HG03460 (cell line): ENCODE results near the gene SPDYA.
A peak's percentile ranks its signal among the peaks of the same experiment; 100 is the strongest.
"Not testable (repeated sequence)": the region's sequence is repeated elsewhere in the genome, so short reads cannot be mapped to it uniquely, and the experiment has no call there.

ENCODE experiments used
- ATAC-seq: cut with Tn5 transposase; IDR thresholded peaks from one replicate; pipeline ENCODE4 v1.9.1; 2021; ENCODE audit not compliant: unreplicated experiment

Gene SPDYA

DNA sequence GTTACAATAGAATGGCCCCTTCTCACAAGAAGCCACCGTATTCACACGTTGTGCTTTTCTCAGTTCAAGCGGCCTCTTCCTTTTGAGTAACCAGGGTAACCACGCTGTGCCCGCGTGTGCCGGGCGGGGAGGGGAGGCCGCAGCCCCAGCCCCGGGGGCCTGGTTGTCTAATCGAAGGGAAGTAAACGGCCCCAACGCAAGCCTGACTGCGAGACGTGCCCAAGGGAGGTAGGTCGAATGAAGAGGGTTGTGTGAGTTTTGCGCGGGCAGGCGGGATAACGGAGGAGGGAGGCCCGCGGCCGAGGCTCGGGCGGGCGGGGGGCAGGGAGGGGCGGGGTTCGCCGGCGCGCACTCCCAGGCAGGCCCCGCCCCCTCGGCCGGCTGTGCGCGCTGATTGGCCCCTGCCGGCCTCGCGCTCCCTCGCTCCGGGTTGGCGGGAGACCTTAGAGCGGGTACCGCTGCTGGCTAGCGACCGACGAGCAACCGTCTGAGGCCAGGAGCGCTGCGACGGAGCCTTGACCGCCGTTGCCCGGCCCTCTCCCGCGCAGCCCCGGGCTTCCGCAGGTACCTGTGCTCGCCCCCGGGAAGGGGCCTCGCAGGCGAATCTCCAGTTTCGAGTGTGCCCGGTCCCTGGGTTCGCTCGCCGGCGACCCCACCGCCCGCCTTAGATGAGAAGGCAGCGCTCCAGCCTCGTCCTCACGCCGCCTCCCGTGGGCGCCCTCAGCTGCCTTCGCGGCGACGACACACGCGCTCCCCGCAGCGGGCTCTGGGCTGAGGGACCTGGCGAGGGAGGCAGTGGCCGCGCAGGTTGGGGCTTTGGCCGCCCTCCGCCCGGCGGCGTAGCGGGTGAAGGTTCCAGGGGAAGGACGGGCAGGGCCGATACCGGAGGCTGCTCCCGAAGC lies at the start of gene SPDYA:
Gene SPDYA (plus strand): TSS at position 451 of the 902 bp plus-strand sequence. CDS start 5,181 bp downstream, outside the sequence.
- ATAC-seq = peak; percentile 90

GRCh38 chr2:28761420-28761819 lies 49.2 kb upstream of the SPDYA start:
- no peak for ATAC-seq

- no peak for ATAC-seq
Observed at GRCh38 chr2:28764909-28765711, 45.5 kb upstream of the SPDYA start.

DNA sequence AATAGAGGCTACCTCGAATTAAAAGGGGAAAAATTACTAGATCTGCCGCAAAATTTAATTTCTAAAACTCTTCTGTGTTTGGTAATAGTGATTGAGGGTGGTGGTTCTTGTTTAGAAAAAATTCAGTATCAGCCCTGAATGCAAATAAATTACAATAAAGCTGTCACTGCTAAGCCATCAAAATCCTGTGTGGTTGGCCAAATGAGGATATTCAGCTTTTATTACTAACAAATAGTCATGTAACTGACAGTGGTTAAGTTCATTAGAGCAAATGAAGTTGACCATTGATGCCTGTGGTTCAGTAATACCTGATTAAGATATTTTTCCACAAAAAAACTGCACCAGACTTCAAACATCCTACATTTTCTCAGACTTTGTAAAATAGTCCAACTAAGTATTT lies 44.6 kb upstream of the SPDYA start:
- no peak for ATAC-seq

DNA sequence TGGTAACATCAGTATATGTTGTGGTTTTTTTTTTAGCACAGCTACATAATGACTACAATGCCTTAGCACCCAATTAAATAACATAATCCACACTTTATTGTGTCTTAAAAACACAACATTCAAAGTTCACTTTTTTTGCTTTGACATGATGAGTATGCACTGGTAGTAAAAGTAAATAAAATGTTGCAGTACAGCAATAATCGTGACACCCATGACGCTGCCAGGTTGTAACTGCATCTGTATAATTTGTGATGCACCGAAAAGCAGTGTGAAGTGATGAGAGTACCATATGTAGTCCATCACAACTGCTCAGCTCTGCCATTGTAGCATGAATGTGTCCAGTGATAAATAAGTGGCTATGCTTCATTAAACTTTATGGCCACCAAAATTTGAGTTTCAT lies 43.3 kb upstream of the SPDYA start:
- ATAC-seq = no peak

DNA sequence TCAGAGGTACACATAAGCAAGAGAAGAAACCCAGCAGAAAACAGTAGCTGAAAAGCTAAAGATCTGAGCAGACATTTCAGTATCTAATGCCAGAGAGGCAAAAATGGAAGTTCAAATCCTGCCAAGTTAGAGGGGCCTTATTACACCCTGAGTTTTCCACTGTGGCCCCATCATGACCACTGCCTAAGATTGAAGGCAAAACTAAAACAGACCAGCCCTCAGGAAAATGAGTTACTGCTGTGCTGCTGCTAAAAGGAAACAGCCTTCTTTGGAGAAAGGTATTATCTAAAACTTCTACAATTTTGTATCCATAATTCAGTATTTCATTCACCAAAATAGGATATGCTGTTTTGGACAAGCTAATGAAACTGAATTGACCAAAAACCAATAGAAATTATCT lies 42.2 kb upstream of the SPDYA start:
- ATAC-seq = no peak

GRCh38 chr2:28768952-28769351 lies 41.7 kb upstream of the SPDYA start:
- ATAC-seq = no peak

DNA sequence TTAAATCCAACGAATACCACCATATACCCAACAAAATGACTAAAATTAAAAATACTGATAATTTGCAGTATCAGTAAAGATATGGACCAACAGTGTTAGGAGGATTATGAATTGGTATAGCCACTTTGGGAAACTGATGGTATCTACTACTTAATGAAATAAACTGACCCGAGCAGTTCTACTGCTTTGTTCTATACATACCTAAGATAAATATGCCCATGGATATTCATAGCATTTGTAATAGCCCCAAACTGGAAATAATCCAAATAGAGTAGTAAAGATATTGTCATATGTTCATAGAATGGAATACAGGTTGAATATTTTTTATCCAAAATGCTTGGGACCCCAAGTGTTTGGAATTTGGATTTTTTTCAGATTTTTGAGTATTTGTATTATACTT lies 38.3 kb upstream of the SPDYA start:
- no peak for ATAC-seq

DNA sequence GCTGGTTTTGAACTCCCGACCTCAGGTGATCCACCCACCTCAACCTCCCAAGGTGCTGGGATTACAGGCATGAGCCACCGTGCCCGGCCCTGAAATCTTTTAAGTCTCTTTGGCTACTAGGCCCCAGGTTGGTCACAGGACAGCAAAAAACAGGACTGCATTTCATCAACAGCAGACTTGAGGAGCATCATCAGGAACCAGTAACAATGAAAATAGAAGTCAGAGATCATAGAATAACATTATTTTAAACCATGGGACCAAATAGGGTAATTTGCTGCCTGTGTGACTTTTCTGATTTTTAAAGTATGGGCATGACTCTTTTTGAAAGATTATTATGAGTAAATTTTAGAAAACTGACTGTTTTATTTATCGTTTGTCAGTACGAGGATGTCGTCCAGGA lies 34.2 kb upstream of the SPDYA start:
- ATAC-seq = no peak

GRCh38 chr2:28778392-28778791 lies 32.2 kb upstream of the SPDYA start:
- no peak for ATAC-seq

- no peak for ATAC-seq
Observed at GRCh38 chr2:28779001-28779400, 31.6 kb upstream of the SPDYA start.

DNA sequence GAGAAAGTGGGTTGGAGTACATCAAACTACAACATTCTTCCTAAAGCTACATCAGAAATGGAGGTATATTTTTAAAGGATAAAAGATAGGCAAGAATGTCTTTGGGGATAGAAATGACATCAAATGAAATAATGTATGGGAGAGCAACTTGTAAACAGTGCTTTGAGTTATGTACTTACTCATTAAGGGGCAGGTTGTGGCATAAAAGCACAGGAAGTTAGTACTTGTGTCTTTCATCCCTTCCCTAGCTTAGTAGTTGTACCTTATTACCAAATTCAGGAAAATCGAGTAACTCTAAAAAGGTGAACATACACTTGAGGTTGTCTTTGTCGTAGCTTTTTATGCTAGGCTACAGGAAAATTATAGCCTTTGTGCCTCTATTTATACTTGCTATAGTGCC lies 30.1 kb upstream of the SPDYA start:
- ATAC-seq = no peak

- ATAC-seq = no peak
Observed at GRCh38 chr2:28782423-28782822, 28.2 kb upstream of the SPDYA start.

GRCh38 chr2:28784570-28784969 lies 26.1 kb upstream of the SPDYA start:
- not testable (repeated sequence) for ATAC-seq

DNA sequence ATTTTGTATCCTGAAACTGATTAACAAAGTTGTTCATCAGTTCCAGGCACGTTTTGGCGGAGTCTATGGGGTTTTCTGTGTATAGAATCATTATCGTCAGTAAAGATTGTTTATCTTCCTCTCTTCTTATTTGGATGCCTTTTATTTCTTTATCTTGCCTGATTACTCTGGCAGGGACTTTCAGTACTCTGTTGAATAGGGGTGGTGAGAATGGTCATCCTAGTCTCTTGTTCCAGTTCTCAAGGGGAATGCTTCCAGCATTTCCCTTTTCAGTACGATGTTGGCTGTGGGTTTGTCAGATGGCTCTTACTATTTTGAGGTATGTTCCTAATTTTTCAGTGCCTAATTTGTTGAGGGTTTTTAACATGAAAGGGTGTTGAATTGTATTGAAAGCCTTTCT lies 14.0 kb upstream of the SPDYA start:
- no peak for ATAC-seq

DNA sequence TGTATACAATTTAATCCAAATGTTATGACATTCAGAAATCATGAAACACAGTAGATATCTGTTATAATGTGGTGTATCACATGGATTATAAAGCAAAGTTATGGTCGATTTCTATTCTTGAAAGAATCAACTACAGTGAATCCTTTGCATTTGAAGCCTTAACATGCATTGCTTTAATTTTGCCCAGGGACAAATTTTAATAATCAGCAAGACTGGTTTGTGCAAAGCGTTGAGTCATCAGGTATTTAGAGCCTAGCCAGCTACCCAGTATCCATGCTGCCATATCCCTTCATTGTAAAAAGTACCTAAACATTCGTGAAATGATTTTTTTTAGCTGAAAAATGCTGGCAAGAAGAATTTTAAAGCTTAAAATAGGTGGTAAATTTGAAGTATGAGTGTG lies 8.9 kb upstream of the SPDYA start:
- no peak for ATAC-seq

- ATAC-seq = no peak
Observed at GRCh38 chr2:28802975-28803429, 7.6 kb upstream of the SPDYA start.

- ATAC-seq = no peak
Observed at GRCh38 chr2:28809927-28810326, 707 bp upstream of the SPDYA start.

- no peak for ATAC-seq
Observed at GRCh38 chr2:28818053-28818452, 7.4 kb downstream of the SPDYA start.

- no peak for ATAC-seq
Observed at GRCh38 chr2:28821295-28821958, 10.8 kb downstream of the SPDYA start.

GRCh38 chr2:28822036-28822435 lies 11.4 kb downstream of the SPDYA start:
- ATAC-seq = no peak
